ENCODE data around the gene CHRNA9. TPM values are rescaled to one million over a fixed set of nuclear protein-coding genes. Genes with fewer than 3 reads are reported as not detected.

The CHRNA9 gene
- total and polyA plus RNA-seq, 2 of the 4 experiments (the other 2 are of a cell fraction): not detected

- no peak for ATAC-seq (ENCODE audit: low read depth)
- no peak overlapping the region for H4K5ac ChIP-seq (ENCODE audit: low read depth, low read length)
- H4K91ac ChIP-seq (ENCODE audit: insufficient read depth, low read depth, low read length): no peak overlapping the region
- no peak overlapping the region for H2BK15ac ChIP-seq (ENCODE audit: low read depth, low read length)
- no TSS peak for BruUV-seq (replicated peaks)
- H3K9me1 ChIP-seq (ENCODE audit: insufficient read depth, low read length): no peaks in the 10 kb centered on the region
- no peaks in the 10 kb centered on the region for H3K36me3 ChIP-seq (ENCODE audit: control insufficient read depth, insufficient read depth, low read length)
- H3K27me3 ChIP-seq (ENCODE audit: control insufficient read depth, insufficient read depth, low read length): peaks cover 12% of the 10 kb centered on the region
- H2BK20ac ChIP-seq (ENCODE audit: low read depth, low read length): no peak overlapping the region
- no peak overlapping the region for H3K56ac ChIP-seq (ENCODE audit: extremely low read depth, insufficient read depth, low read length)
- no peak overlapping the region for H3K9ac ChIP-seq (ENCODE audit: low read depth, low read length)
- H3K4ac ChIP-seq (ENCODE audit: low read depth, low read length): no peak overlapping the region
- no peak overlapping the region for H2BK120ac ChIP-seq (ENCODE audit: low read depth, low read length)
- WGBS, 2 experiments (ENCODE audit: extremely low coverage in 2 of 2, insufficient read length in 1 of 2): 92% methylated on average over 2 of the region's 8 CpGs; no CpG with 5 or more reads in 1 of the 2 experiments
- no peak for DNase-seq
- H3K18ac ChIP-seq (ENCODE audit: low read depth, low read length): no peak overlapping the region
- no peak overlapping the region for H3K4me2 ChIP-seq (ENCODE audit: low read depth, low read length)
- H3K14ac ChIP-seq (replicated peaks; ENCODE audit: low read depth, low read length): no peak overlapping the region
- no peak overlapping the region for H3K27ac ChIP-seq (ENCODE audit: insufficient read depth, low read length)
- H2AK9ac ChIP-seq (replicated peaks; ENCODE audit: low read depth, low read length, poor library complexity): no peak overlapping the region
- H2AFZ ChIP-seq (replicated peaks; ENCODE audit: low read length, poor library complexity): no peak overlapping the region
- no peaks in the 10 kb centered on the region; the same call in 1 of the 2 replicates for H3K9me3 ChIP-seq (ENCODE audit: control insufficient read depth, insufficient read depth, low read length)
- H4K8ac ChIP-seq (ENCODE audit: low read depth in 2 of 2, low read length in 2 of 2): no peak overlapping the region
- dilution Hi-C loops (cut with HindIII; ENCODE audit: low sequenced_read_pairs, unreplicated experiment) (no loop called here), intact Hi-C loops (cut with micrococcal nuclease) (no loop called here), in situ Hi-C loops (cut with MboI; ENCODE audit: low sequenced_read_pairs) (no loop called here)
- no peak overlapping the region for H3K4me3 ChIP-seq (ENCODE audit: insufficient read depth, low read depth, low read length)
- TF ChIP-seq FOS (IDR thresholded peaks at IDR 0.05; ENCODE audit: low read depth, low read length) (no peak), RAD21 (IDR thresholded peaks at IDR 0.05; ENCODE audit: low read length) (no peak), SMC3 (IDR thresholded peaks at IDR 0.05; ENCODE audit: low read depth, low read length) (no peak), POLR2A (IDR thresholded peaks at IDR 0.05; ENCODE audit: low read depth, low read length) (no peak), CTCF (conservative IDR thresholded peaks at IDR 0.05; ENCODE audit: low read depth, low read length) (no peak), MAZ (IDR thresholded peaks at IDR 0.05; ENCODE audit: borderline replicate concordance, low read depth, low read length) (no peak), RCOR1 (IDR thresholded peaks at IDR 0.05; ENCODE audit: insufficient replicate concordance, low read length) (no peak), ELK1 (IDR thresholded peaks at IDR 0.05; ENCODE audit: borderline replicate concordance, low read depth, low read length) (no peak), NFE2L2 (IDR thresholded peaks at IDR 0.05; ENCODE audit: low read depth, low read length) (no peak), MAFK (IDR thresholded peaks at IDR 0.05; ENCODE audit: low read depth, low read length) (no peak), CEBPB (IDR thresholded peaks at IDR 0.05; ENCODE audit: low read depth, low read length) (no peak), RFX5 (IDR thresholded peaks at IDR 0.05; ENCODE audit: low read depth, low read length) (no peak), USF2 (IDR thresholded peaks at IDR 0.05; ENCODE audit: low read depth, low read length) (no peak)
- H3K79me1 ChIP-seq (ENCODE audit: low read depth in 1 of 2, low read length in 2 of 2): no peaks in the 10 kb centered on the region
- H2AK5ac ChIP-seq (ENCODE audit: low read depth, low read length): no peak overlapping the region
- POLR2A ChIA-PET (ENCODE audit: unreplicated experiment): no interaction called here
- no peak overlapping the region for H2BK5ac ChIP-seq (ENCODE audit: low read depth, low read length, poor library complexity, severe bottlenecking)
- H3K23ac ChIP-seq (ENCODE audit: low read depth, low read length): no peak overlapping the region
- CTCF ChIA-PET: no interaction called here
- no peaks in the 10 kb centered on the region for H3K4me1 ChIP-seq (ENCODE audit: control insufficient read depth, insufficient read depth, low read length)
- no peaks in the 10 kb centered on the region for H4K20me1 ChIP-seq (ENCODE audit: insufficient read depth, low read length)
Observed at GRCh38 chr4:40288566-40288965, 46.6 kb upstream of the CHRNA9 start.

All from IMR-90 (cell line).